Spleen (tissue), 7 donors: ENCODE measurements around the gene SLC23A2.

Experiments used
- POLR2A ChIP-seq, 3 donors: fragments of 450-650 bp; IDR thresholded peaks; one replicate each; pipeline ENCODE4 v1.5.1; 2017; ENCODE audit warnings: antibody characterized with exemption in 3 of 3, mild to moderate bottlenecking in 1 of 3
- POLR2AphosphoS5 ChIP-seq, 3 donors: sonication (generic); formaldehyde crosslinking; IDR thresholded peaks; one replicate each; pipeline ENCODE4 v1.5.1; 2017; ENCODE audit warnings: antibody characterized with exemption in 3 of 3
- TF ChIP-seq, protein P1 (sequence below), 11 experiments: fragments of 200-600 bp in 7 of 11; fragments of 450-650 bp in 4 of 11; sonication (generic) in 4 of 11; IDR thresholded peaks in 8 of 11; conservative IDR thresholded peaks in 3 of 11; 1 replicate in 7 of 11; 2 replicates in 4 of 11; pipeline versions ENCODE4 v1.4.0 to v1.8.0; 2016 to 2021; ENCODE audit warnings: antibody characterized with exemption in 11 of 11, inconsistent platforms in 4 of 11, mild to moderate bottlenecking in 1 of 11
- donor health status: DM: no; HTN: no; CAD: no; lungs with moderate emphysema.
- donor health status: DM: no; HTN: no; CAD: no.
- donor health status: DM: no; HTN: no; CAD: no.

DNA sequence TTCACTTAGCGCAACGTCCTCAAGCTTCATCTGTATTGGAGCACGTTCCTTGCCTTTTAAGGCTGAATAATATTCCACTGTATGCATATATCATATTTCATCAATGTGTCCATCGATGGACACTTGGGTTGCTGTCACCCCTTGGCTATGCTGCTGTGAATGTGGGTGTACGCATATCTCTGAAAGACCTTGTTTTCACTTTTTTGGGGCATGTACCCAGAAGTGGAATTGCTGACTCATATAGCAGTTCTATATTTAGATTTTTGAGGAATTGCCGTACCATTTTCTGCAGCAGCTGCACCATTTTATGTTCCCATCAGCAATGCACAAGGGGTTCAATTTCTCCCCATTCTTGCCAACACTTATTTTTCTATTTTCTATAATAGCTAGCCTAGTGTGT lies 22.8 kb upstream of the SLC23A2 start:
- TF ChIP-seq, protein P1, sequence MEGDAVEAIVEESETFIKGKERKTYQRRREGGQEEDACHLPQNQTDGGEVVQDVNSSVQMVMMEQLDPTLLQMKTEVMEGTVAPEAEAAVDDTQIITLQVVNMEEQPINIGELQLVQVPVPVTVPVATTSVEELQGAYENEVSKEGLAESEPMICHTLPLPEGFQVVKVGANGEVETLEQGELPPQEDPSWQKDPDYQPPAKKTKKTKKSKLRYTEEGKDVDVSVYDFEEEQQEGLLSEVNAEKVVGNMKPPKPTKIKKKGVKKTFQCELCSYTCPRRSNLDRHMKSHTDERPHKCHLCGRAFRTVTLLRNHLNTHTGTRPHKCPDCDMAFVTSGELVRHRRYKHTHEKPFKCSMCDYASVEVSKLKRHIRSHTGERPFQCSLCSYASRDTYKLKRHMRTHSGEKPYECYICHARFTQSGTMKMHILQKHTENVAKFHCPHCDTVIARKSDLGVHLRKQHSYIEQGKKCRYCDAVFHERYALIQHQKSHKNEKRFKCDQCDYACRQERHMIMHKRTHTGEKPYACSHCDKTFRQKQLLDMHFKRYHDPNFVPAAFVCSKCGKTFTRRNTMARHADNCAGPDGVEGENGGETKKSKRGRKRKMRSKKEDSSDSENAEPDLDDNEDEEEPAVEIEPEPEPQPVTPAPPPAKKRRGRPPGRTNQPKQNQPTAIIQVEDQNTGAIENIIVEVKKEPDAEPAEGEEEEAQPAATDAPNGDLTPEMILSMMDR (IDR thresholded peaks at IDR 0.05 in 8 of 11, conservative IDR thresholded peaks at IDR 0.05 in 3 of 11), result no peak
- TF ChIP-seq POLR2A (IDR thresholded peaks at IDR 0.05), result no peak
- no peak for TF ChIP-seq POLR2AphosphoS5 (IDR thresholded peaks at IDR 0.05)
